Lung (tissue), 12 donors: ENCODE data around the gene KRTAP1-3. TPM values are rescaled to one million over a fixed set of nuclear protein-coding genes. Genes with fewer than 3 reads are reported as not detected.

Source experiments
- ATAC-seq: fragments of 200-7000 bp; cut with Tn5 transposase; one replicate; pipeline ENCODE4 v1.9.1; 2020; ENCODE audit warnings: moderate number of reproducible peaks; ENCODE audit not compliant: insufficient read depth, low FRiP score
- DNase-seq, 3 donors: peaks; one replicate each; pipeline ENCODE4 v3.0.0-alpha.2; 2013 to 2017
- H3K27ac ChIP-seq, 2 donors: one replicate each; pipeline ENCODE4 v1.5.1; 2013; ENCODE audit warnings: mild to moderate bottlenecking in 2 of 2, moderate library complexity in 2 of 2, control low read depth in 1 of 2, inconsistent platforms in 1 of 2, low read depth in 1 of 2, low read length in 1 of 2
- H3K27me3 ChIP-seq, 3 donors: one replicate each; pipeline ENCODE4 v1.5.1; 2013; ENCODE audit warnings: low read length in 2 of 3; ENCODE audit not compliant: control insufficient read depth in 3 of 3, insufficient read depth in 3 of 3
- H3K36me3 ChIP-seq, 4 donors: one replicate each; pipeline ENCODE4 v1.5.1; 2013; ENCODE audit warnings: low read length in 4 of 4, mild to moderate bottlenecking in 1 of 4, moderate library complexity in 1 of 4; ENCODE audit not compliant: control insufficient read depth in 4 of 4, insufficient read depth in 4 of 4
- H3K4me1 ChIP-seq, 5 donors: one replicate each; pipeline ENCODE4 v1.5.1; 2013; ENCODE audit warnings: low read length in 5 of 5, mild to moderate bottlenecking in 2 of 5, moderate library complexity in 1 of 5; ENCODE audit not compliant: control insufficient read depth in 5 of 5, insufficient read depth in 5 of 5
- H3K4me3 ChIP-seq: one replicate; pipeline ENCODE4 v1.5.1; 2013; ENCODE audit warnings: mild to moderate bottlenecking, control low read depth, moderate library complexity
- H3K9ac ChIP-seq, 2 donors: one replicate each; pipeline ENCODE4 v1.5.1; 2013; ENCODE audit warnings: low read length in 2 of 2, control low read depth in 1 of 2; ENCODE audit not compliant: insufficient read depth in 1 of 2
- H3K9me3 ChIP-seq, 4 donors: one replicate each; pipeline ENCODE4 v1.5.1; 2013; ENCODE audit warnings: low read length in 3 of 4, mild to moderate bottlenecking in 1 of 4, moderate library complexity in 1 of 4; ENCODE audit not compliant: control insufficient read depth in 4 of 4, insufficient read depth in 3 of 4
- WGBS, 2 donors: extraction: QIAGEN DNeasy Blood & Tissue Kit; methylation state at CpG; one replicate each; pipeline ENCODE4 v1.1.7; 2013; 5-methylcytosine and 5-hydroxymethylcytosine counted together
- polyA plus RNA-seq, 2 donors: library from polyadenylated mRNA; stranded (reverse); fragments of 200-250 nt; gene quantifications; one replicate each; pipeline ENCODE4 v1.2.1, GENCODE V29; 2013
- total RNA-seq, 2 donors: library from RNA; depleted of rRNA in 1 of 2; stranded (reverse); fragments of >200 nt in 1 of 2; gene quantifications; one replicate each; pipeline ENCODE4 v1.2.1, GENCODE V29; 2014 to 2021
- TF ChIP-seq, protein P1 (sequence below): IDR thresholded peaks from 2 replicates; pipeline ENCODE4 v1.5.1; 2012; ENCODE audit warnings: mild to moderate bottlenecking; ENCODE audit errors: control extremely low read depth, extremely low read depth
- donor health status: control.
- donor health status: control.
- donor health status: Bipolar disorder and iron deficiency.
- donor health status: healthy.
- donor health status: DM: yes; HTN: yes; CAD: no.

Gene KRTAP1-3
- total and polyA plus RNA-seq, 4 donors: not detected

DNA sequence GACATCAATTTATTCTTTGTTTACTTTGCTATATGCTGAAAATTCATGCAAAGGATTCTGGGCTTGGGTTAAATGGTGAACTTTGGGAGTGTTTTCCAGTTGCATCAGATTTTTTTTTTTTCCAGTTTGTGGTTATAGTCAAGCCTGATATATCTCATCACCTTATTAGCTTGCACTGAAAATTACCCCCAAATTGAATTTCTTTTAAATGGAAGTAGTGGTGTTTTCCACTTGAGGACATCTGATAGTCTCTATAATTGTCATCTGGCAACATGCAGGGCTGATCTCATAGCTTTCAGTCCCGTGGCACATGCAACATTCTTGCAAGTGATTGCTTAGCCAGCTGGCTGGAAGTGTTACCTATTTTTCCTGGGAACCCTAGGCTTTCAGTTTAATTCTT, 21.1 kb downstream of the KRTAP1-3 start:
- no peak for DNase-seq
- H3K4me3 ChIP-seq: no peak overlapping the region
- no peaks in the 10 kb centered on the region for H3K27me3 ChIP-seq
- no peak overlapping the region for H3K9ac ChIP-seq
- no peak for ATAC-seq
- no peaks in the 10 kb centered on the region for H3K36me3 ChIP-seq
- H3K27ac ChIP-seq: no peak overlapping the region
- TF ChIP-seq, protein P1, sequence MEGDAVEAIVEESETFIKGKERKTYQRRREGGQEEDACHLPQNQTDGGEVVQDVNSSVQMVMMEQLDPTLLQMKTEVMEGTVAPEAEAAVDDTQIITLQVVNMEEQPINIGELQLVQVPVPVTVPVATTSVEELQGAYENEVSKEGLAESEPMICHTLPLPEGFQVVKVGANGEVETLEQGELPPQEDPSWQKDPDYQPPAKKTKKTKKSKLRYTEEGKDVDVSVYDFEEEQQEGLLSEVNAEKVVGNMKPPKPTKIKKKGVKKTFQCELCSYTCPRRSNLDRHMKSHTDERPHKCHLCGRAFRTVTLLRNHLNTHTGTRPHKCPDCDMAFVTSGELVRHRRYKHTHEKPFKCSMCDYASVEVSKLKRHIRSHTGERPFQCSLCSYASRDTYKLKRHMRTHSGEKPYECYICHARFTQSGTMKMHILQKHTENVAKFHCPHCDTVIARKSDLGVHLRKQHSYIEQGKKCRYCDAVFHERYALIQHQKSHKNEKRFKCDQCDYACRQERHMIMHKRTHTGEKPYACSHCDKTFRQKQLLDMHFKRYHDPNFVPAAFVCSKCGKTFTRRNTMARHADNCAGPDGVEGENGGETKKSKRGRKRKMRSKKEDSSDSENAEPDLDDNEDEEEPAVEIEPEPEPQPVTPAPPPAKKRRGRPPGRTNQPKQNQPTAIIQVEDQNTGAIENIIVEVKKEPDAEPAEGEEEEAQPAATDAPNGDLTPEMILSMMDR: no peak
- 38 to 66% methylated on average over 1 of the region's 1 CpG for WGBS, 2 donors
- peaks cover 0 to 5% (median 0%) of the 10 kb centered on the region in 5 donors for H3K4me1 ChIP-seq
- H3K9me3 ChIP-seq: no peaks in the 10 kb centered on the region

DNA sequence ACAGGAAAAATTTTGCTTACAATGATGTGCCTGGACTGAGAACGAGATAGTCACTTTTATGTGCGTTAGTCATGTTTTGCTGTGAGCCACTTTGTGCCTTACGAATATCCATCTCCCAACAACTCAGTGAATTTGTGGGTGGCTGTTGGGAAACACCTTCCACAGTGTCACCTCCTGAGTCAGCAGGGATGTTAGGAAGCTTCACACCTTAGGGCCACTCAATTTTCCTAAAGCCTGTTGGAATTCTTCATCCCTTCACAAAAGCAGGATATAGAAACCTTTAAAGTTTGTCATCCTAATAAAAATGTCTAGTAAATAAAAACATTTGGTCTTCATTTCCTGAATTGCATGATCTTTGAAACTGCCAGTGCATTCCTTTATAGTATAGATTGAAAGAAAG, 21.5 kb downstream of the KRTAP1-3 start:
- H3K9me3 ChIP-seq: no peaks in the 10 kb centered on the region
- no peak overlapping the region for H3K4me3 ChIP-seq
- H3K36me3 ChIP-seq: no peaks in the 10 kb centered on the region
- TF ChIP-seq, protein P1: no peak
- no peak overlapping the region for H3K9ac ChIP-seq
- WGBS, 2 donors: 80 to 84% methylated on average over 3 of the region's 3 CpGs
- H3K27ac ChIP-seq: no peak overlapping the region
- DNase-seq (no peak), ATAC-seq (no peak)
- no peaks in the 10 kb centered on the region for H3K27me3 ChIP-seq
- peaks cover 0 to 5% (median 0%) of the 10 kb centered on the region in 5 donors for H3K4me1 ChIP-seq

DNA sequence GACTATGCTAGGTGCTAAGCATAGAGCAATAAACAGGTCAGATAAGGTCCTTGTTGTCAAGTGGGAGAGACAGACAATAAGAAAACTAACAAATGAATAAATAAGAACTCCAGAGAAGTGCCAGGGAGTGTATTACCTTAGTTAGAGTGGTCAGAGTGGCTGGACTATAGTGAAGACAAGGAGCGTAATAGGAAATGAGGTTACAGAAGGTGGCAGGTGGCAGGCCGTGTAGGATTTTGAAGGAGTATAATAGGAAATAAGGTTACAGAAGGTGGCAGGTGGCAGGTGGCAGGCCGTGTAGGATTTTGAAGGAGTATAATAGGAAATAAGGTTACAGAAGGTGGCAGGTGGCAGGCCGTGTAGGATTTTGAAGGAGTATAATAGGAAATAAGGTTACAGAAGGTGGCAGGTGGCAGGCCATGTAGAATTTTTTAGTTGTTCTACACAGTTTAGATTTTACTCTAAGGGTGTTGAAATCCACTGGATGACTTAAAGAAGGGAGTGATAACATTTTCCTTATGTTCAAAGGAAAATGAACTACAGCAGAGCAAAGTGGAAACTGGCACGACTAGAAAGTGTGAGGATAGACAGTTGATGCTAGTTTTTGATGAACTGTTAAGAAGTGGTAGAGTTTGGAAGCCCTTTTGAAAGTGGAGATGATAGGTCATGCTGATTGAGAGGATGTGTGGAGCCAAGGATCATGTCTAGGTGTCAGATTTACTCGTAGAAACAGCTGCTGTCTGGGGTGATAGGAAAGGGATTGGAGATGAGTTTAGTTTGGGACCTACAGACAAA, 22.2 kb downstream of the KRTAP1-3 start:
- H3K9ac ChIP-seq: no peak overlapping the region
- no peaks in the 10 kb centered on the region for H3K9me3 ChIP-seq
- 65 to 71% methylated on average over 6 of the region's 6 CpGs for WGBS, 2 donors
- H3K4me3 ChIP-seq: no peak overlapping the region
- TF ChIP-seq, protein P1: no peak
- H3K36me3 ChIP-seq: no peaks in the 10 kb centered on the region
- no peak overlapping the region for H3K27ac ChIP-seq
- H3K27me3 ChIP-seq: no peaks in the 10 kb centered on the region
- no peak for ATAC-seq
- H3K4me1 ChIP-seq: peaks cover 0 to 5% (median 0%) of the 10 kb centered on the region in 5 donors
- DNase-seq: no peak
